ENCODE data around the gene GDNF. TPM values are rescaled to one million over a fixed set of nuclear protein-coding genes. Genes with fewer than 3 reads are reported as not detected.
"Not testable (repeated sequence)": the region's sequence is repeated elsewhere in the genome, so short reads cannot be mapped to it uniquely, and the experiment has no call there.

GDNF gene
- total and polyA plus RNA-seq, 2 donors (not counting 1 experiment from before 2014, with no cell fraction given) = 0.32 to 0.83 TPM

- H3K9me3 ChIP-seq (ENCODE audit: control insufficient read depth, insufficient read depth, low read depth, low read length) = no peaks in the 10 kb centered on the region
- H3K36me3 ChIP-seq (ENCODE audit: control insufficient read depth, insufficient read depth, low read length) = no peaks in the 10 kb centered on the region
- no peak overlapping the region for H3K4me2 ChIP-seq (ENCODE audit: extremely low read depth, insufficient read depth, low read length)
- no peak for DNase-seq (ENCODE audit: low read depth in 2 of 2)
- no peak overlapping the region for H3K4me3 ChIP-seq (replicated peaks in 1 of 4; ENCODE audit: control extremely low read depth in 1 of 4, insufficient read depth in 1 of 4, low read depth in 3 of 4, low read length in 4 of 4)
- H3K4me1 ChIP-seq (ENCODE audit: control insufficient read depth, extremely low read depth, insufficient read depth, low read length) = no peaks in the 10 kb centered on the region
- H3K27ac ChIP-seq (ENCODE audit: insufficient read depth, low read length) = no peak overlapping the region
- TF ChIP-seq CTCF (conservative IDR thresholded peaks at IDR 0.05 in 1 of 2, IDR thresholded peaks at IDR 0.05 in 1 of 2; ENCODE audit: low read depth in 1 of 2, low read length in 2 of 2) = no peak
- no peak for TF ChIP-seq EZH2 (IDR thresholded peaks at IDR 0.05; ENCODE audit: low read length, missing control alignments)
- H3K79me2 ChIP-seq (ENCODE audit: control insufficient read depth, insufficient read depth, low read length) = no peaks in the 10 kb centered on the region
- H2AFZ ChIP-seq (ENCODE audit: low read length) = no peak overlapping the region
- H3K9ac ChIP-seq (ENCODE audit: insufficient read depth, low read length) = no peak overlapping the region
- H3K27me3 ChIP-seq (ENCODE audit: control insufficient read depth, insufficient read depth, low read length) = no peaks in the 10 kb centered on the region
- no peaks in the 10 kb centered on the region for H4K20me1 ChIP-seq (ENCODE audit: control insufficient read depth, extremely low read depth, insufficient read depth, low read length)
Measured at GRCh38 chr5:37803487-37803886, 36.4 kb downstream of the GDNF start.

GRCh38 chr5:37801521-37801920, 38.3 kb downstream of the GDNF start:
- no peak overlapping the region for H3K27ac ChIP-seq (ENCODE audit: insufficient read depth, low read length)
- no peak overlapping the region for H2AFZ ChIP-seq (ENCODE audit: low read length)
- no peaks in the 10 kb centered on the region for H3K27me3 ChIP-seq (ENCODE audit: control insufficient read depth, insufficient read depth, low read length)
- no peaks in the 10 kb centered on the region for H3K79me2 ChIP-seq (ENCODE audit: control insufficient read depth, insufficient read depth, low read length)
- no peak for TF ChIP-seq EZH2 (IDR thresholded peaks at IDR 0.05; ENCODE audit: low read length, missing control alignments)
- TF ChIP-seq CTCF (conservative IDR thresholded peaks at IDR 0.05 in 1 of 2, IDR thresholded peaks at IDR 0.05 in 1 of 2; ENCODE audit: low read depth in 1 of 2, low read length in 2 of 2) = no peak
- no peaks in the 10 kb centered on the region for H3K4me1 ChIP-seq (ENCODE audit: control insufficient read depth, extremely low read depth, insufficient read depth, low read length)
- H3K4me2 ChIP-seq (ENCODE audit: extremely low read depth, insufficient read depth, low read length) = no peak overlapping the region
- no peaks in the 10 kb centered on the region for H4K20me1 ChIP-seq (ENCODE audit: control insufficient read depth, extremely low read depth, insufficient read depth, low read length)
- no peaks in the 10 kb centered on the region for H3K9me3 ChIP-seq (ENCODE audit: control insufficient read depth, insufficient read depth, low read depth, low read length)
- no peak overlapping the region for H3K4me3 ChIP-seq (replicated peaks in 1 of 4; ENCODE audit: control extremely low read depth in 1 of 4, insufficient read depth in 1 of 4, low read depth in 3 of 4, low read length in 4 of 4)
- H3K9ac ChIP-seq (ENCODE audit: insufficient read depth, low read length) = no peak overlapping the region
- no peak for DNase-seq (ENCODE audit: low read depth in 2 of 2)
- H3K36me3 ChIP-seq (ENCODE audit: control insufficient read depth, insufficient read depth, low read length) = no peaks in the 10 kb centered on the region

GRCh38 chr5:37799865-37800421, 39.9 kb downstream of the GDNF start:
- no peaks in the 10 kb centered on the region for H3K4me1 ChIP-seq (ENCODE audit: control insufficient read depth, extremely low read depth, insufficient read depth, low read length)
- no peaks in the 10 kb centered on the region for H3K9me3 ChIP-seq (ENCODE audit: control insufficient read depth, insufficient read depth, low read depth, low read length)
- H3K27ac ChIP-seq (ENCODE audit: insufficient read depth, low read length) = no peak overlapping the region
- H3K36me3 ChIP-seq (ENCODE audit: control insufficient read depth, insufficient read depth, low read length) = no peaks in the 10 kb centered on the region
- H3K79me2 ChIP-seq (ENCODE audit: control insufficient read depth, insufficient read depth, low read length) = no peaks in the 10 kb centered on the region
- no peak for DNase-seq (ENCODE audit: low read depth in 2 of 2)
- TF ChIP-seq EZH2 (IDR thresholded peaks at IDR 0.05; ENCODE audit: low read length, missing control alignments) = no peak
- TF ChIP-seq CTCF (conservative IDR thresholded peaks at IDR 0.05 in 1 of 2, IDR thresholded peaks at IDR 0.05 in 1 of 2; ENCODE audit: low read depth in 1 of 2, low read length in 2 of 2) = no peak
- no peaks in the 10 kb centered on the region for H4K20me1 ChIP-seq (ENCODE audit: control insufficient read depth, extremely low read depth, insufficient read depth, low read length)
- H3K27me3 ChIP-seq (ENCODE audit: control insufficient read depth, insufficient read depth, low read length) = no peaks in the 10 kb centered on the region
- H2AFZ ChIP-seq (ENCODE audit: low read length) = no peak overlapping the region
- H3K9ac ChIP-seq (ENCODE audit: insufficient read depth, low read length) = no peak overlapping the region
- H3K4me3 ChIP-seq (replicated peaks in 1 of 4; ENCODE audit: control extremely low read depth in 1 of 4, insufficient read depth in 1 of 4, low read depth in 3 of 4, low read length in 4 of 4) = no peak overlapping the region
- no peak overlapping the region for H3K4me2 ChIP-seq (ENCODE audit: extremely low read depth, insufficient read depth, low read length)

GRCh38 chr5:37796435-37796834, 43.4 kb downstream of the GDNF start:
- H3K79me2 ChIP-seq (ENCODE audit: control insufficient read depth, insufficient read depth, low read length); DNase-seq (ENCODE audit: low read depth in 2 of 2): not testable (repeated sequence)

GRCh38 chr5:37795292-37795691, 44.5 kb downstream of the GDNF start:
- H3K4me2 ChIP-seq (ENCODE audit: extremely low read depth, insufficient read depth, low read length); H3K27ac ChIP-seq (ENCODE audit: insufficient read depth, low read length); H3K4me3 ChIP-seq (replicated peaks in 1 of 4; ENCODE audit: control extremely low read depth in 1 of 4, insufficient read depth in 1 of 4, low read depth in 3 of 4, low read length in 4 of 4); H3K4me1 ChIP-seq (ENCODE audit: control insufficient read depth, extremely low read depth, insufficient read depth, low read length); H2AFZ ChIP-seq (ENCODE audit: low read length); DNase-seq (ENCODE audit: low read depth in 2 of 2); H4K20me1 ChIP-seq (ENCODE audit: control insufficient read depth, extremely low read depth, insufficient read depth, low read length); H3K9me3 ChIP-seq (ENCODE audit: control insufficient read depth, insufficient read depth, low read depth, low read length); H3K9ac ChIP-seq (ENCODE audit: insufficient read depth, low read length); H3K79me2 ChIP-seq (ENCODE audit: control insufficient read depth, insufficient read depth, low read length); H3K36me3 ChIP-seq (ENCODE audit: control insufficient read depth, insufficient read depth, low read length); H3K27me3 ChIP-seq (ENCODE audit: control insufficient read depth, insufficient read depth, low read length): not testable (repeated sequence)

More at GRCh38 chr5:37796435-37796834, 43.4 kb downstream of the GDNF start:
- H3K9ac ChIP-seq (ENCODE audit: insufficient read depth, low read length); H3K4me3 ChIP-seq (replicated peaks in 1 of 4; ENCODE audit: control extremely low read depth in 1 of 4, insufficient read depth in 1 of 4, low read depth in 3 of 4, low read length in 4 of 4); H2AFZ ChIP-seq (ENCODE audit: low read length); H3K4me2 ChIP-seq (ENCODE audit: extremely low read depth, insufficient read depth, low read length); H3K27ac ChIP-seq (ENCODE audit: insufficient read depth, low read length); H3K9me3 ChIP-seq (ENCODE audit: control insufficient read depth, insufficient read depth, low read depth, low read length); H3K4me1 ChIP-seq (ENCODE audit: control insufficient read depth, extremely low read depth, insufficient read depth, low read length); H3K27me3 ChIP-seq (ENCODE audit: control insufficient read depth, insufficient read depth, low read length); H3K36me3 ChIP-seq (ENCODE audit: control insufficient read depth, insufficient read depth, low read length); H4K20me1 ChIP-seq (ENCODE audit: control insufficient read depth, extremely low read depth, insufficient read depth, low read length): not testable (repeated sequence)

Measured in fibroblast of lung (primary cell).